ENCODE data around the gene DPF3.

Gene DPF3

GRCh38 chr14:72721083-72721482 lies 172.8 kb downstream of the DPF3 start:
- TF ChIP-seq GATA2 (IDR thresholded peaks at IDR 0.05; ENCODE audit: low read depth, low read length) (no peak), GATA3 (IDR thresholded peaks at IDR 0.05; ENCODE audit: low read depth, low read length) (no peak)

- TF ChIP-seq GATA2 (IDR thresholded peaks at IDR 0.05; ENCODE audit: low read depth, low read length) (no peak), GATA3 (IDR thresholded peaks at IDR 0.05; ENCODE audit: low read depth, low read length) (no peak)
Measured at GRCh38 chr14:72717220-72717619, 176.7 kb downstream of the DPF3 start.

GRCh38 chr14:72716476-72716875 lies 177.4 kb downstream of the DPF3 start:
- TF ChIP-seq GATA3 (IDR thresholded peaks at IDR 0.05; ENCODE audit: low read depth, low read length) (no peak), GATA2 (IDR thresholded peaks at IDR 0.05; ENCODE audit: low read depth, low read length) (no peak)

- TF ChIP-seq GATA3 (IDR thresholded peaks at IDR 0.05; ENCODE audit: low read depth, low read length): no peak
Measured at GRCh38 chr14:72715850-72716228, 178.1 kb downstream of the DPF3 start.

GRCh38 chr14:72715215-72715849 lies 178.6 kb downstream of the DPF3 start:
- TF ChIP-seq GATA2 (IDR thresholded peaks at IDR 0.05; ENCODE audit: low read depth, low read length) (no peak), GATA3 (IDR thresholded peaks at IDR 0.05; ENCODE audit: low read depth, low read length) (no peak)

- TF ChIP-seq GATA3 (IDR thresholded peaks at IDR 0.05; ENCODE audit: low read depth, low read length): no peak
- TF ChIP-seq GATA2 (IDR thresholded peaks at IDR 0.05; ENCODE audit: low read depth, low read length): no peak
Measured at GRCh38 chr14:72714871-72715214, 179.1 kb downstream of the DPF3 start.

GRCh38 chr14:72714094-72714493 lies 179.8 kb downstream of the DPF3 start:
- TF ChIP-seq GATA2 (IDR thresholded peaks at IDR 0.05; ENCODE audit: low read depth, low read length): no peak
- TF ChIP-seq GATA3 (IDR thresholded peaks at IDR 0.05; ENCODE audit: low read depth, low read length): no peak

GRCh38 chr14:72711936-72712335 lies 182.0 kb downstream of the DPF3 start:
- TF ChIP-seq GATA3 (IDR thresholded peaks at IDR 0.05; ENCODE audit: low read depth, low read length) (no peak), GATA2 (IDR thresholded peaks at IDR 0.05; ENCODE audit: low read depth, low read length) (no peak)

- TF ChIP-seq GATA3 (IDR thresholded peaks at IDR 0.05; ENCODE audit: low read depth, low read length) (no peak), GATA2 (IDR thresholded peaks at IDR 0.05; ENCODE audit: low read depth, low read length) (no peak)
Measured at GRCh38 chr14:72709916-72710611, 183.8 kb downstream of the DPF3 start.

- TF ChIP-seq GATA2 (IDR thresholded peaks at IDR 0.05; ENCODE audit: low read depth, low read length): no peak
- TF ChIP-seq GATA3 (IDR thresholded peaks at IDR 0.05; ENCODE audit: low read depth, low read length): no peak
Measured at GRCh38 chr14:72708708-72709475, 185.0 kb downstream of the DPF3 start.

- TF ChIP-seq GATA3 (IDR thresholded peaks at IDR 0.05; ENCODE audit: low read depth, low read length) (no peak), GATA2 (IDR thresholded peaks at IDR 0.05; ENCODE audit: low read depth, low read length) (no peak)
Measured at GRCh38 chr14:72708222-72708621, 185.7 kb downstream of the DPF3 start.

GRCh38 chr14:72706485-72706884 lies 187.4 kb downstream of the DPF3 start:
- TF ChIP-seq GATA3 (IDR thresholded peaks at IDR 0.05; ENCODE audit: low read depth, low read length) (no peak), GATA2 (IDR thresholded peaks at IDR 0.05; ENCODE audit: low read depth, low read length) (no peak)

GRCh38 chr14:72704502-72704901 lies 189.4 kb downstream of the DPF3 start:
- TF ChIP-seq GATA3 (IDR thresholded peaks at IDR 0.05; ENCODE audit: low read depth, low read length) (no peak), GATA2 (IDR thresholded peaks at IDR 0.05; ENCODE audit: low read depth, low read length) (no peak)

GRCh38 chr14:72701605-72702004 lies 192.3 kb downstream of the DPF3 start:
- no peak for TF ChIP-seq GATA3 (IDR thresholded peaks at IDR 0.05; ENCODE audit: low read depth, low read length)
- TF ChIP-seq GATA2 (IDR thresholded peaks at IDR 0.05; ENCODE audit: low read depth, low read length): no peak

- TF ChIP-seq GATA2 (IDR thresholded peaks at IDR 0.05; ENCODE audit: low read depth, low read length): no peak
- TF ChIP-seq GATA3 (IDR thresholded peaks at IDR 0.05; ENCODE audit: low read depth, low read length): no peak
Measured at GRCh38 chr14:72701237-72701565, 192.7 kb downstream of the DPF3 start.
